ENCODE measurements around the gene WLS. TPM values are rescaled to one million over a fixed set of nuclear protein-coding genes. Genes with fewer than 3 reads are reported as not detected.

The WLS gene
- total and polyA plus RNA-seq, 9 donors = 42.2 to 303 (median 120) TPM

- Histone ChIP-seq H3K27ac (no peak overlapping the region), H3K4me1 (ENCODE audit: insufficient read depth) (peaks cover 6% of the 10 kb centered on the region), H3K36me3 (no peaks in the 10 kb centered on the region), H3K4me3 (no peak overlapping the region), H3K9me3 (no peaks in the 10 kb centered on the region), H3K27me3 (no peaks in the 10 kb centered on the region)
- WGBS, 3 donors = 77 to 79% (median 78%) methylated on average over 8 of the region's 8 CpGs
- TF ChIP-seq EP300 (IDR thresholded peaks at IDR 0.05) (no peak), POLR2A (IDR thresholded peaks at IDR 0.05) (no peak), CTCF (IDR thresholded peaks at IDR 0.05) (no peak)
- intact Hi-C loops (cut with DNase I) = loop anchor here in 2 of 4 donors (10.0 kb wide), 2 partner anchors 53 to 93 kb away; partner anchors contain the start of gene DIRAS3 (in 1 of the 2)
- DNase-seq = no peak
Measured at GRCh38 chr1:68107771-68108170, 124.6 kb downstream of the WLS start.

- DNase-seq = no peak
- 50 to 56% (median 53%) methylated on average over 5 of the region's 5 CpGs for WGBS, 3 donors
Measured at GRCh38 chr1:68103884-68104554, 128.3 kb downstream of the WLS start.

GRCh38 chr1:68103011-68103545, 129.2 kb downstream of the WLS start:
- TF ChIP-seq CTCF (IDR thresholded peaks at IDR 0.05) (no peak), POLR2A (IDR thresholded peaks at IDR 0.05) (no peak), EP300 (IDR thresholded peaks at IDR 0.05) (no peak)
- peaks cover 3% of the 10 kb centered on the region for H3K4me1 ChIP-seq (ENCODE audit: insufficient read depth)
- H3K4me3 ChIP-seq = no peak overlapping the region
- H3K9me3 ChIP-seq = no peaks in the 10 kb centered on the region
- 95 to 97% (median 96%) methylated on average over 5 of the region's 5 CpGs for WGBS, 3 donors
- DNase-seq = no peak
- no peaks in the 10 kb centered on the region for H3K27me3 ChIP-seq
- intact Hi-C loops (cut with DNase I) = loop anchor here in 2 of 4 donors (10.0 kb wide), 2 partner anchors 48 to 88 kb away; partner anchors contain the start of gene DIRAS3 (in 1 of the 2)
- H3K36me3 ChIP-seq = no peaks in the 10 kb centered on the region
- H3K27ac ChIP-seq = no peak overlapping the region

More at GRCh38 chr1:68103884-68104554, 128.3 kb downstream of the WLS start:
- intact Hi-C loops (cut with DNase I) = loop anchor here in 2 of 4 donors (10.0 kb wide), 2 partner anchors 49 to 89 kb away; partner anchors contain the start of gene DIRAS3 (in 1 of the 2)
- Histone ChIP-seq H3K4me3 (no peak overlapping the region), H3K4me1 (ENCODE audit: insufficient read depth) (peaks cover 3% of the 10 kb centered on the region), H3K27ac (no peak overlapping the region), H3K36me3 (no peaks in the 10 kb centered on the region), H3K27me3 (no peaks in the 10 kb centered on the region), H3K9me3 (no peaks in the 10 kb centered on the region)
- TF ChIP-seq EP300 (IDR thresholded peaks at IDR 0.05) (no peak), POLR2A (IDR thresholded peaks at IDR 0.05) (no peak), CTCF (IDR thresholded peaks at IDR 0.05) (no peak)

- TF ChIP-seq CTCF (IDR thresholded peaks at IDR 0.05) = no peak
- TF ChIP-seq POLR2A (IDR thresholded peaks at IDR 0.05) = no peak
- no peak for TF ChIP-seq EP300 (IDR thresholded peaks at IDR 0.05)
- Histone ChIP-seq H3K4me3 (no peak overlapping the region), H3K9me3 (no peaks in the 10 kb centered on the region), H3K36me3 (no peaks in the 10 kb centered on the region), H3K4me1 (ENCODE audit: insufficient read depth) (peaks cover 3% of the 10 kb centered on the region), H3K27me3 (no peaks in the 10 kb centered on the region), H3K27ac (no peak overlapping the region)
- no peak for DNase-seq
- intact Hi-C loops (cut with DNase I) = loop anchor here in 2 of 4 donors (10.0 kb wide), 2 partner anchors 47 to 87 kb away; partner anchors contain the start of gene DIRAS3 (in 1 of the 2)
- 93 to 98% (median 96%) methylated on average over 4 of the region's 4 CpGs for WGBS, 3 donors
Measured at GRCh38 chr1:68101829-68102228, 130.5 kb downstream of the WLS start.

Data from ovary (tissue), 9 donors.